Measurements from ENCODE around the gene FHDC1.
"Not testable (repeated sequence)": the region's sequence is repeated elsewhere in the genome, so short reads cannot be mapped to it uniquely, and the experiment has no call there.

The FHDC1 gene

GRCh38 chr4:152935631-152936445, at the start of gene FHDC1:
FHDC1 (plus strand) TSS chr4:152936323; CDS start chr4:152943058, 6,735 bp downstream.
- Histone ChIP-seq H3K36me3 (ENCODE audit: control insufficient read depth in 1 of 2, insufficient read depth in 2 of 2, low read length in 2 of 2) (no peaks in the 10 kb centered on the region), H3K4me3 (ENCODE audit: low read depth in 1 of 2, low read length in 2 of 2) (peak within 1 kb of the TSS; percentile 79 to 83), H3K27me3 (ENCODE audit: control insufficient read depth in 1 of 2, insufficient read depth in 2 of 2, low read length in 2 of 2) (peaks cover 0 to 3% of the 10 kb centered on the region in 2 donors), H3K27ac (ENCODE audit: low read depth, low read length) (peak within 1 kb of the TSS; percentile 75), H3K4me1 (ENCODE audit: control insufficient read depth in 1 of 2, insufficient read depth in 2 of 2, low read length in 2 of 2) (peaks cover 0 to 10% of the 10 kb centered on the region in 2 donors), H3K9me3 (ENCODE audit: control insufficient read depth in 1 of 2, low read length in 2 of 2) (no peaks in the 10 kb centered on the region), H3K9ac (ENCODE audit: low read depth in 1 of 2, low read length in 2 of 2) (peak within 1 kb of the TSS; percentile 79)

GRCh38 chr4:152887981-152888380, 48.1 kb upstream of the FHDC1 start:
- Histone ChIP-seq H3K27ac (ENCODE audit: low read depth, low read length) (no peak overlapping the region), H3K4me1 (ENCODE audit: control insufficient read depth in 1 of 2, insufficient read depth in 2 of 2, low read length in 2 of 2) (peaks cover 0 to 5% of the 10 kb centered on the region in 2 donors), H3K4me3 (ENCODE audit: low read depth in 1 of 2, low read length in 2 of 2) (no peak overlapping the region), H3K36me3 (ENCODE audit: control insufficient read depth in 1 of 2, insufficient read depth in 2 of 2, low read length in 2 of 2) (peaks cover 15 to 35% of the 10 kb centered on the region in 2 donors), H3K9me3 (ENCODE audit: control insufficient read depth in 1 of 2, low read length in 2 of 2) (no peaks in the 10 kb centered on the region), H3K9ac (ENCODE audit: low read depth in 1 of 2, low read length in 2 of 2) (no peak overlapping the region), H3K27me3 (ENCODE audit: control insufficient read depth in 1 of 2, insufficient read depth in 2 of 2, low read length in 2 of 2) (no peaks in the 10 kb centered on the region)

GRCh38 chr4:152892974-152893373, 43.1 kb upstream of the FHDC1 start:
- Histone ChIP-seq H3K4me1 (ENCODE audit: control insufficient read depth in 1 of 2, insufficient read depth in 2 of 2, low read length in 2 of 2) (peaks cover 0 to 8% of the 10 kb centered on the region in 2 donors), H3K4me3 (ENCODE audit: low read depth in 1 of 2, low read length in 2 of 2) (no peak overlapping the region), H3K9me3 (ENCODE audit: control insufficient read depth in 1 of 2, low read length in 2 of 2) (no peaks in the 10 kb centered on the region), H3K27me3 (ENCODE audit: control insufficient read depth in 1 of 2, insufficient read depth in 2 of 2, low read length in 2 of 2) (no peaks in the 10 kb centered on the region), H3K36me3 (ENCODE audit: control insufficient read depth in 1 of 2, insufficient read depth in 2 of 2, low read length in 2 of 2) (peaks cover 12 to 24% of the 10 kb centered on the region in 2 donors), H3K9ac (ENCODE audit: low read depth in 1 of 2, low read length in 2 of 2) (no peak overlapping the region), H3K27ac (ENCODE audit: low read depth, low read length) (no peak overlapping the region)

- Histone ChIP-seq H3K4me3 (ENCODE audit: low read depth in 1 of 2, low read length in 2 of 2) (no peak overlapping the region), H3K36me3 (ENCODE audit: control insufficient read depth in 1 of 2, insufficient read depth in 2 of 2, low read length in 2 of 2) (peaks cover 6 to 18% of the 10 kb centered on the region in 2 donors), H3K27me3 (ENCODE audit: control insufficient read depth in 1 of 2, insufficient read depth in 2 of 2, low read length in 2 of 2) (no peaks in the 10 kb centered on the region), H3K9me3 (ENCODE audit: control insufficient read depth in 1 of 2, low read length in 2 of 2) (no peaks in the 10 kb centered on the region), H3K27ac (ENCODE audit: low read depth, low read length) (no peak overlapping the region), H3K4me1 (ENCODE audit: control insufficient read depth in 1 of 2, insufficient read depth in 2 of 2, low read length in 2 of 2) (peaks cover 0 to 8% of the 10 kb centered on the region in 2 donors), H3K9ac (ENCODE audit: low read depth in 1 of 2, low read length in 2 of 2) (no peak overlapping the region)
Measured at GRCh38 chr4:152894673-152895072, 41.5 kb upstream of the FHDC1 start.

GRCh38 chr4:152896811-152897210, 39.3 kb upstream of the FHDC1 start:
- Histone ChIP-seq H3K27me3 (ENCODE audit: control insufficient read depth in 1 of 2, insufficient read depth in 2 of 2, low read length in 2 of 2) (no peaks in the 10 kb centered on the region), H3K4me1 (ENCODE audit: control insufficient read depth in 1 of 2, insufficient read depth in 2 of 2, low read length in 2 of 2) (peaks cover 0 to 8% of the 10 kb centered on the region in 2 donors)

GRCh38 chr4:152898133-152898532, 38.0 kb upstream of the FHDC1 start:
- H3K9me3 ChIP-seq (ENCODE audit: control insufficient read depth in 1 of 2, low read length in 2 of 2), result not testable (repeated sequence)

More at GRCh38 chr4:152896811-152897210, 39.3 kb upstream of the FHDC1 start:
- Histone ChIP-seq H3K9ac (ENCODE audit: low read depth in 1 of 2, low read length in 2 of 2) (no peak overlapping the region), H3K4me3 (ENCODE audit: low read depth in 1 of 2, low read length in 2 of 2) (no peak overlapping the region), H3K9me3 (ENCODE audit: control insufficient read depth in 1 of 2, low read length in 2 of 2) (no peaks in the 10 kb centered on the region), H3K36me3 (ENCODE audit: control insufficient read depth in 1 of 2, insufficient read depth in 2 of 2, low read length in 2 of 2) (peaks cover 0 to 15% of the 10 kb centered on the region in 2 donors), H3K27ac (ENCODE audit: low read depth, low read length) (no peak overlapping the region)

GRCh38 chr4:152898606-152899005, 37.5 kb upstream of the FHDC1 start:
- H3K9ac ChIP-seq (ENCODE audit: low read depth in 1 of 2, low read length in 2 of 2), result no peak overlapping the region
- no peaks in the 10 kb centered on the region for H3K9me3 ChIP-seq (ENCODE audit: control insufficient read depth in 1 of 2, low read length in 2 of 2)
- H3K4me3 ChIP-seq (ENCODE audit: low read depth in 1 of 2, low read length in 2 of 2), result no peak overlapping the region
- no peaks in the 10 kb centered on the region for H3K27me3 ChIP-seq (ENCODE audit: control insufficient read depth in 1 of 2, insufficient read depth in 2 of 2, low read length in 2 of 2)
- H3K36me3 ChIP-seq (ENCODE audit: control insufficient read depth in 1 of 2, insufficient read depth in 2 of 2, low read length in 2 of 2), result peaks cover 0 to 5% of the 10 kb centered on the region in 2 donors
- H3K4me1 ChIP-seq (ENCODE audit: control insufficient read depth in 1 of 2, insufficient read depth in 2 of 2, low read length in 2 of 2), result no peaks in the 10 kb centered on the region
- no peak overlapping the region for H3K27ac ChIP-seq (ENCODE audit: low read depth, low read length)

More at GRCh38 chr4:152898133-152898532, 38.0 kb upstream of the FHDC1 start:
- not testable (repeated sequence) for H3K4me3 ChIP-seq (ENCODE audit: low read depth in 1 of 2, low read length in 2 of 2); H3K27me3 ChIP-seq (ENCODE audit: control insufficient read depth in 1 of 2, insufficient read depth in 2 of 2, low read length in 2 of 2); H3K36me3 ChIP-seq (ENCODE audit: control insufficient read depth in 1 of 2, insufficient read depth in 2 of 2, low read length in 2 of 2); H3K4me1 ChIP-seq (ENCODE audit: control insufficient read depth in 1 of 2, insufficient read depth in 2 of 2, low read length in 2 of 2); H3K9ac ChIP-seq (ENCODE audit: low read depth in 1 of 2, low read length in 2 of 2); H3K27ac ChIP-seq (ENCODE audit: low read depth, low read length)

- no peak overlapping the region for H3K27ac ChIP-seq (ENCODE audit: low read depth, low read length)
- H3K9ac ChIP-seq (ENCODE audit: low read depth in 1 of 2, low read length in 2 of 2), result no peak overlapping the region
- no peaks in the 10 kb centered on the region for H3K27me3 ChIP-seq (ENCODE audit: control insufficient read depth in 1 of 2, insufficient read depth in 2 of 2, low read length in 2 of 2)
- no peaks in the 10 kb centered on the region for H3K36me3 ChIP-seq (ENCODE audit: control insufficient read depth in 1 of 2, insufficient read depth in 2 of 2, low read length in 2 of 2)
- H3K4me1 ChIP-seq (ENCODE audit: control insufficient read depth in 1 of 2, insufficient read depth in 2 of 2, low read length in 2 of 2), result no peaks in the 10 kb centered on the region
- H3K4me3 ChIP-seq (ENCODE audit: low read depth in 1 of 2, low read length in 2 of 2), result no peak overlapping the region
- no peaks in the 10 kb centered on the region for H3K9me3 ChIP-seq (ENCODE audit: control insufficient read depth in 1 of 2, low read length in 2 of 2)
Measured at GRCh38 chr4:152900395-152900794, 35.7 kb upstream of the FHDC1 start.

- no peak overlapping the region for H3K27ac ChIP-seq (ENCODE audit: low read depth, low read length)
- no peak overlapping the region for H3K9ac ChIP-seq (ENCODE audit: low read depth in 1 of 2, low read length in 2 of 2)
- H3K4me3 ChIP-seq (ENCODE audit: low read depth in 1 of 2, low read length in 2 of 2), result no peak overlapping the region
- no peaks in the 10 kb centered on the region for H3K4me1 ChIP-seq (ENCODE audit: control insufficient read depth in 1 of 2, insufficient read depth in 2 of 2, low read length in 2 of 2)
- peaks cover 0 to under 1% of the 10 kb centered on the region in 2 donors for H3K36me3 ChIP-seq (ENCODE audit: control insufficient read depth in 1 of 2, insufficient read depth in 2 of 2, low read length in 2 of 2)
- H3K27me3 ChIP-seq (ENCODE audit: control insufficient read depth in 1 of 2, insufficient read depth in 2 of 2, low read length in 2 of 2), result no peaks in the 10 kb centered on the region
- H3K9me3 ChIP-seq (ENCODE audit: control insufficient read depth in 1 of 2, low read length in 2 of 2), result no peaks in the 10 kb centered on the region
Measured at GRCh38 chr4:152901205-152901604, 34.9 kb upstream of the FHDC1 start.

- Histone ChIP-seq H3K9ac (ENCODE audit: low read depth in 1 of 2, low read length in 2 of 2) (no peak overlapping the region), H3K27me3 (ENCODE audit: control insufficient read depth in 1 of 2, insufficient read depth in 2 of 2, low read length in 2 of 2) (no peaks in the 10 kb centered on the region), H3K4me1 (ENCODE audit: control insufficient read depth in 1 of 2, insufficient read depth in 2 of 2, low read length in 2 of 2) (no peaks in the 10 kb centered on the region), H3K4me3 (ENCODE audit: low read depth in 1 of 2, low read length in 2 of 2) (no peak overlapping the region), H3K27ac (ENCODE audit: low read depth, low read length) (no peak overlapping the region), H3K9me3 (ENCODE audit: control insufficient read depth in 1 of 2, low read length in 2 of 2) (no peaks in the 10 kb centered on the region), H3K36me3 (ENCODE audit: control insufficient read depth in 1 of 2, insufficient read depth in 2 of 2, low read length in 2 of 2) (peaks cover 0 to 4% of the 10 kb centered on the region in 2 donors)
Measured at GRCh38 chr4:152903658-152904057, 32.5 kb upstream of the FHDC1 start.

All from duodenal mucosa (tissue), 2 donors.